ENCODE data around the gene SORCS1.
"Not testable (repeated sequence)": the region's sequence is repeated elsewhere in the genome, so short reads cannot be mapped to it uniquely, and the experiment has no call there.

SORCS1 gene

DNA sequence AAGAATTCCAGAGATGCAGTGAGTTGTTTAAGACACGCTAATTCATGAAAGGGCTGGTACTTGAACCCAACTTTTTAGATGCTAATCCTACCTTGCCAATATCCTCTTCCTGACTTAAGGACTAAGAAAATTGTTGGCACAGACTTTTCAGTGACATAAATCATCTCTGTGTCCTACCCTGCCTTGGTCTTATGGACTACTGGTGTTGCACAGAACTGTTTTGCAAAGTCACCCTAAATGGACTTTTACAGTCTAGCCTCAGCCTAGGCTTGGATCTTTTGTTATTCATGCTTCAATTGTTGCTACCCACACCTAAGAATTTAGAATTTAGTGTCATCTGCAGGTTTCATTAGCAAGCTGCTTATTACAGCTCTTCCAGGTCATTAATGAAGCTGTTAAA lies 112.7 kb downstream of the SORCS1 start:
- no peak for DNase-seq (ENCODE audit: low spot score)

DNA sequence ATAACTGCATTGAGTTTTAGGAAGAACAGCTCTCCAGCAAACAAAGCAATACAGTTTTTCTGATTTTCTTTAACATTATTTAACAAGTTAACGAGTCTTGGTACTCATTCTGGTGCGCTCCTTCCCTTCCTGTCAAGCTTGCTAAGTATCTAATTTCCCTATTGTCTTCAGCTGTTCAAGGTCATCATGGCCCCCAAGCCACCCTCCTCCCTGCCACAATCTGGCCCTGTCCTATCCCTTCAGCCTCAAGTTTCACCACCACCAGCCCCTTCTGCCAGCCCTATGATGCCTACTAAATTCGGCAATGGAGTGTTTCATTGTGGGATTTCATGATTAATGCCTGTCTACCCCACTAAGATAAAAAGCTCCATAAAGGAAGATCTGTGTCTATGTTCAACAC lies 121.0 kb downstream of the SORCS1 start:
- no peak for DNase-seq (ENCODE audit: low spot score)

DNA sequence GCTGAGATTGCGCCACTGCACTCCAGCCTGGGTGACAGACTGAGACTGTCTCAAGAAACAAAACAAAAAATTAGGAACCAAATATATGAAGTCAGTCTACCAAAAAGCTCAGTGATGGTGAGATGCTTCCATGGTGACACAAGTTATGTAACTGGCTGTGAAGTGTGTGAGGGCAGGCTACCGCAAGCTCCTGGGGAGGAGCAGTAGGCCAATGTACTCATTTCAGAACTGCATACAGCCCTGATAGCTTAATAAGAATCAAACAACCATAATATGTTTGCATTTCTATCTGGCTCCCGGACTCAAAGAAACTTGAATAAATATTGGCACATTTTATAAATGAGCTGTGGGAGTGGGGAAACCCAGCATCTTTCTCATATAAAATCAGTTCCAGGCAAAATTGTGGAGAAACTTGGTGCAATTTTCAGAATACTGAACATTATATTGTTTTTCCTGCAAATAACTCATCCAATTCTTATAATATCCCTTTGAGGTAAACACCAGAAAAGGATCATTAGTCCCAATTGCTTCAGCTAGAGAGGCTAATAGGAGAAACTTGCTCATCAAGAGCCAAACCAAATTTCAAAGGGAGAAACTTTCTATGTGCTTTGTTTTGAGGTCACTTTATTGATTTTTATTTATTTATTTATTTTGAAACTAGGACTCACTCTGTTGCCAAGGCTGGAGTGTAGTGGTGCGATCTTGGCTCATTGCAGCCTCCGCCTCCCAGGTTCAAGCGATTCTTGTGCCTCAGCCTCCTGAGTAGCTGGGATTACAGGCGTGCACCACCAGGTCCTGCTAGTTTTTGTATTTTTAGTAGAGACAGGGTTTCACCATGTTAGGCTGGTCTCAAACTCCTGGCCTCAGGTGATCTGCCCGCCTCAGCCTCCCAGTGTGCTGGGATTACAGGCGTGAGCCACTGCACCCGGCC lies 127.0 kb downstream of the SORCS1 start:
- DNase-seq (ENCODE audit: low spot score): no peak

DNA sequence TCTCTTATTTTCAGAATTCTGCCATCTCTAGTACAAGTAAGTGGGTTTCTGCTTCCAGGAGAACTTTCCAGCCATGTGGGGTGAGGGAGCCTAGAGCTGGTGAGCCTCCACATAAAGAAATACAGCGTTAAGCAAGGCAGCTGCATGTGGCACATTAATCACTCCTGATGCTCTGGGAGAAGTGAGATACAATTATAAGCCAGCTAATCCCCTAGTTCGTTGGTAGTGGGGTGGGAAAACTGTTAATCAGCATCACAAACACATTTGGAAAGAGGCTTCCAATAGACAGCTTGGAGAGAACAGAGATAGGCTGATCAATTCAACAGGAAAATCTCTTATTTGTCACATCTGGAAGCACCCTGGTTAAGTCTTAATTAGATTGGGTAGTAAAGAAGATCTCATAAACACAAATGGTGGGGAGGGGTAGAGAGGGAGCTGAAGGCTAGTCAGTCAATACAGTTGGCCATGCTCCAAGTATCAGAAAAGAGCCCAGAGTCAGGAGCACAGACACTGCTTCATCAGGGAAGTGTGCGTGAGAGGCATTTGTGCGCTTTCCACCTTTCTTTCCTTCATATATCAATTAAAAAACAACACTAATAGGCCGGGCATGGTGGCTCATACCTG lies 130.6 kb downstream of the SORCS1 start:
- no peak for DNase-seq (ENCODE audit: low spot score)

DNA sequence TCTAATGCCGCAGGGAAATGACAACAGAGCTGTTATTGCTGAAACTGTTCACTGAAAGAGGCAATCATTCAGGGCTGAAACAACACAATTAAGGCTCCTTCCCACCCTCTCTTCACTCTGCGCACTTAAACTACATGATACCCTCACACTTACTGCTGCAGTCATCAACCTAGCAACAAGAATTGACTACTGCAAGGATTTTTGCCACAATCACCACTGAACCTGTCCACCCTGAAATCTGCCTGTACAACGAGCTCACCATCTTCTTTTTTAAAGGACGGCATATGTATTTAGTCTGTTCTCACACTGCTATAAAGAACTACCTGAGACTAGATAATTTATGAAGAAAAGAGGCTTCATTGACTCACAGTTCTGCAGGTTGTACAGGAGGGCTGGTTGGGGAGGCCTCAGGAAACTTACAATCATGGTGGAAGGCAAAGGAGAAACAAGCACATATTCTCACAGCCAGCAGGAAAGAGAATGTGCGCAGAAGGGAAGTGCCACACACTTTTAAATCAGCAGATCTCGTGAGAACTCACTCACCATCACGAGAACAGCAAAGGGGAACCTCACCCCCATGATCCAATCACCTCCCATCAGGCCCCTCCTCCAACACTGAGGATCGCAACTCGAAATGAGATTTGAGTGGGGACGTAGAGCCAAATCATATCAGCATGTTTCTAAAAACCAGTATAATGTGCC lies 131.7 kb downstream of the SORCS1 start:
- DNase-seq (ENCODE audit: low spot score): no peak

DNA sequence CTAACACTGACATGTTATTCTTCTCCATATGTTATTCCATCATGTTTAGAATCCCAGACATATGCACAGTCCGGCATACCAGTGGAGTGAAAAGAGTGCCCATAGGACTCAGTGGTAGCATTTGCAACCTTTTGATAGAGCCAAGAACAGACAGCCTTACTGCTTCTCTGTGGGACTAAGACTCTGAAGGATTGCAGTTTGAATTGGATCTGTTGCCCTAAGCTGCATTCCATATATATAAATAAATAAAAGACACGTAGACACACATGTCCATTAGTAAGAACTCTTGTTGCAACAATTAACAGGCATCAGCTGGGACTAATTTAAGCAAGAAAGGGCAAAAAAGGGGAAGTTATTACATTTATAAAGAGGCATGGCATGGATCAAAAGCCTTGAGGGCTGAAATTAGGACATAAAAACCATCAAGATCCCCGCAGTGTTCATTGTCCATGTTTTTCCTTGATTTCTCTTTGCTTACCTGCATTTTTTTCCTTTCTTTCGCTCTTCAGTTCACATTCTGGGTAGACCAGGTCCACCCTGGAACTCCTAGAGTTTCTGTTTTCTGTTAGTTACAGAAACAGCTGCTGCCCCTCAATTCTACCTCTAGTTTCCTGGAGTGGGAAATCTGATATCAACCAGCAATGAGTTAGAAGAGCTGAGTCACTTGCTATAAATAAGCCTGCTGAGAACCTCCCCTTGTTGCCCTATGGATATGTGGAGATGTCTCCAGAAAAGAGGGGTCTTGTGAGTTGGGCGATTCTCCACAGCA lies 132.4 kb downstream of the SORCS1 start:
- DNase-seq (ENCODE audit: low spot score): no peak

DNA sequence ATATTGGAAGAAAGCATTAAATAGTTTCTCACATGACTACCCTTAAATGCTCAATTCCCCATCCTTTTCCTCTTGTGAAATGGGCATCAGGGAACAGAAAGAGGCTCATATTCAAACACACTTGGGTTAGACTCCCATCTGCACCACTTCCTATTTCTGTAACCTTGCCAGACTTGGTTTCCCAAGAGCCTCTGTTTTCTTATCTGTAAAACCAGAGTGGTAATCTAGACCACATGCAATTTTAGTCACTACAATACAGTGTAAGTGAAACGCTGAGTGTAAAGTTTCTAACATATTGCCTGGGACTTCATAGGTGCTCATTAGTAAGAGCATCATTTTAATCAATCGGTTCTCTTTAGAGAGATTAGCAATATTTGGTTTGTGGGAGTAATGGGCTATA lies 136.3 kb downstream of the SORCS1 start:
- no peak for DNase-seq (ENCODE audit: low spot score)

DNA sequence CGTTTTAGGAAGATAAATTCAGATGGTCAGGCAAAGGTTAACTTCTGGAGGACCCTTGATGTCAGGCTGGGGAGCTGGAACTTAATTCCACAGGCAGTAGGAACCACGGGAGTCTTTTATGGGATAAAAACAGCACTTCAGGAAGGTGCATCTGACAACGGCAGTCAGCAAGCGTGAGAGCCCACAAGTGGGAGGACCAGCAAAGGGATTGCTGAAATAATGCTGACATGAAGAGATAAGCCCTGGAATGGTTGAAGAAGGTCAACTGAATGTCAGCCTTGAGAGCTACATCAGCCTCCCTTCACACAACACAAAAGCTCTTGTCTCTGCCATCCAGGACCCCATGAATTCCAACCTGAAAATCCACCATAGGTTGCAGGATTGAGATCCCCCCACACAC lies 138.8 kb downstream of the SORCS1 start:
- DNase-seq (ENCODE audit: low spot score): no peak

DNA sequence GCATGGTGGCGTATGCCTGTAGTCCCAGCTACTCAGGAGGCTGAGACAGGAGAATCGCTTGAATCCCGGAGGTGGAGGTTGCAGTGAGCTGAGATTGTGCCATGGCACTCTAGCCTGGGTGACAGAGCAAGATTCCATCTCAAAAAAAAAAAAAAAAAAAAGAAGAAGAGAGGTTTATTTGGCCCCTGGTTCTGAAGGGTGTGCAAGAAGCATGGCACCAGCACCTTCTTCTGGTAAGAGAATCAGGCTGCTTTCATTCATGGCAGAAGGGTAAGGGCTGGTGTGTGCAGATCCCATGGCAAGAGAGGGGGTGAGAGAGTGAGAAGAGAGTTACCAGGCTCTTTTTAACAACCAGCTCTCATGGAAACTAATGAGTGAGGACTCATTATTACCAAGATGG lies 140.5 kb downstream of the SORCS1 start:
- DNase-seq (ENCODE audit: low spot score): not testable (repeated sequence)

DNA sequence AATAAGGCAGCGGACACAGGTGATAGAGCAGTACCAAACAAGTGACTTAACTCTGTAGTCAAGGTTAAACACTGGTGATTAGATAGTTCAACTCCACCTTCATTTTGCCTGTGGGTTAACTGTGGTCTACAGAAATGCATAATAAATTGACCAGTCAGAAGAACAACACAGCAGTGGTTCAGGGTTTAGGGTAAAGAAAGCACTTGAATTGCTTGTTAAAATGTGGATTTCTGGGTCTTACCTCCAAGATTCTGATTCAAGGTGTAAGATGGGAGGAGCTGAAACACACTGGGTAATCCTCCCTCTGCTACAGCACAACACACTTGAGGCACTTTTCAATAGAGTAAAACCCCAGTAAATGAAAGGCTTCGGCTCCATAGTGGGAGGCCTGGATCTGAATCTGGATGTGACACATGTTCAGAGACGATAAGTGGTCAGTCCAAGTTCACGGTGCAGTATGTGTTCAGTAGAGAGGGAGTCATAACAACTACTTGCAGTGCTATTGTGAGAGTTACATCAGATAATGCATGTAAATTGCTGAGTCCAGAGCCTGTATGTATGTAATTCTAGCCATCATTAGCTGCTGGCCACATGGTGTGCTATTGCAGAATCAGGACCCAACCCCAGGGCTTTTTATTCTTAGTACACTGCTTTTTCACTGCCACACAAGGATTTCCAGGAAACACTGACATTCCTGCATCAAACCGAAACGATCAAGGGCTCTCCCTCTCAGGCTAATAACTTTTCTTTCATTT lies 141.7 kb downstream of the SORCS1 start:
- no peak for DNase-seq (ENCODE audit: low spot score)

DNA sequence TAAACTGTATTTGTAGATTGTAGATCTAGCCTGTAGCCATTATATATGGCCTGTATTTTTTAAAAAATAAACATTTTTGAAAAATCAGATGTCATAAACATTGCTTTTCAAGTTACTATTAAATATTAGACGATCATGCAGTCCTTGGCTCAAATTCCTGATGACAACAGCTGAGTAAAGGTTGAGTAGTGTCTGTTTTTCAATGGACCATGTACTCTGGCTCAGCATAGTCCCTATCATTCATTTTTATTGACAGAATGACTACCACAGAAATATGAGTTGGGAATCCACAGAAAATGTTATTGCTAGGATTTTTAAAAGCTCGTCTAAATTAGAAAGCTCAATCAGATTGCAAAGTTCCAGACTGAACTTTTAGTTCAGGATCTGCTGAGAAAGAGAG lies 145.4 kb downstream of the SORCS1 start:
- DNase-seq (ENCODE audit: low spot score): no peak

DNA sequence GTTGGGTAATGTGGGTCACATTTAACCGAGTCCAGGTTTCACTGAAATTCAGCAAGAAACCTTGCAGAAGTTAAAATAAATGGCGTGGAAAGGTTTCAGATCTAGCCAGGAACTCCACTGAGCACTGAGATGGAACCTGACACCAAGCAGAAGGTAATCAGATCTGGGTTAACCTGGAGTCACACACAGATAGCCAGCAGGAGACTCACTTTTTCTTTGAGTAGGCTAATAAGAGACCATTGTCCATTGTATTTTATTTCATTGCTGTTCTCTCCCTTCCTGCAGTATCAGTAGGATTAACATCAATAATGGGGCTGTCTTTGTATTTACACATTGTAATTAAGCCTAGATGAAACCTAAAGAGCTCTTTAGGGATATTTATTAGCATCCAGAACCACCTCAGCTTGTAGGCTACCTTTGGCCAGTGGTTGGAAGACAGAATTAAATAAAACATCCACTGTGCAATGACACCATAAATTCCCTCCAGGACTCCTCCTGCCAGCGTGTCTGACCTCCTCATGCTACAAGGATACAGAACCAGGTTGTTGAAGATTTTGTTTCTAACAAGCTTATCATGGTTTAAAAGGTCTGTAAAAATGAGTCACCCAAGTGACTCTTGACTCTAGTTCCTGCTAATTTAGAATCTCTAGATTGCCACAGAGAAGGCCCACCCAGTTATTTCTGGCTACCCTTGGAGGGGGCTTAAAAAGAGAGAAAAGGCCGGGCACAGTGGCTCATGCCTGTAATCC lies 151.1 kb downstream of the SORCS1 start:
- DNase-seq (ENCODE audit: low spot score): no peak

DNA sequence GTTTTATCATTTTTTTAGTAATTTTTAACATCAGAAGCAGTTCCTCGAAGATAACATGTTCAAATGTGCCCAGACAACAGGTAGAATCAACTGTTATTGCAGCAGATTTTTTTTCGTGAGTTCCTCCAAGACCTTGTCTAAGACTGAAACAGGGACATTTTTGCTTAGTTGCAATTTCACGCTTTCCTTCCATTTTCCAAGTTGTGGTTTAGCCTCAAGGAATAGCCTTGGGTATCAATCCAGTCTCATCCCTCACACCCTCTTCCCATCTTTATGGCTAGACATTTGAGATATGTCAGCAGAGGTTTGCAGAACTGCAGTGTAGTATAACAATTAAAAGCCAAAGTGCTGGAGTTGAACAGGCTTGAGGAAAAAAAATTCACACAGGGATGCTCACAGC lies 152.5 kb downstream of the SORCS1 start:
- no peak for DNase-seq (ENCODE audit: low spot score)

DNA sequence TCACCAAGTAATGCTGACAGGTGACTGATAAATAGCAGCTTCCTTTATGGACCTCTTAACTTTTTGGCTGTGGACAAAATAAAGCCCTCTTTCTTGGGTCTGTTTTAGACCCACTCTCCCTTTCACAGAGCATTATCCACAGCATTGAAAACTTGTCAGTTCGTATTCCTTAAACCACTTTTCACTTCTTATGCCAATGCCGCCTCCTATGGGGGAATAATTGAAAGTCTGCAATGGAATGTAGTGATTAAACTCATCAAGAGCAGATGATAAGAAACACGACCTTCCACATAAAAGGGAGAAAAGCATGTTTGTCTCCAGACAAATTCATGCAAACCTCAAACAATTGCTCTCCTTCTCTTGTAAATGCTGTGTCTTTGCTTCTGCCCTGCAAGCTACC lies 153.4 kb downstream of the SORCS1 start:
- DNase-seq (ENCODE audit: low spot score): no peak

DNA sequence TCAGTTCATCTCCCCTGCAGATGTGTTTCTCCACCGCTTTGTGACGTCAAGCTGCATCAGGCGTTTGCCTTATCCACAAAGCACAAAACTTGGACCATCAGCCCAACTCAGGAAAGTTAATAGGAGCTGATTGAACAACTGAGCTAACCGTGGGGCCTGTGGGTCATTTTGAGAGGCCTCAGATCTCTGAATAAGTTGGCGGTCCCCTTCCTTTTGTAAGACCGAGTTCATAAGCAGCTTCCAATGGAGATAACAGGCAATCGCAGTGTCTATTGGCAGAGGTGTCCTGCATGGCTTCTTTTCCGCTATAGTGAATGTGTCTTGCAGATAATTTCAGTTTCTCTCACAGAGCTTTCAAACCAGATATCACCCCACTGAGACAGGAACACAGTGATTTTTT lies 154.0 kb downstream of the SORCS1 start:
- no peak for DNase-seq (ENCODE audit: low spot score)

DNA sequence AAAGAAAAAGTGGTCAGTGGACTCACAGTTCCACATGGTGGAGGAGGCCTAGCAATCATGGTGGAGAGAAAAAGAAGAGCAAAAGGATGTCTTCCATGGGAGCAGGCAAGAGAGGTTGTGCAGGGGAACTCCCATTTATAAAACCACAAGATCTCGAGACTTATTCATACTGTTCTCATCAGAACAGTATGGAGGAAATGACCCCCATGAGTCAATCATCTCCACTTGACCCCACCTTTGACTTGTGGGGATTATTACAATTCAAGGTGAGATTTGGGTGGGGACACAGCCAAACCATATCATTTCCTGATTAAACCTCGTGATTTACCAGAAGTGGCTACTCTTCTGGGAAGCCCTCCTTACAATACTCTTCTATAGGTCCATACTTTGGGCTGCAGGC lies 160.1 kb downstream of the SORCS1 start:
- DNase-seq (ENCODE audit: low spot score): no peak

DNA sequence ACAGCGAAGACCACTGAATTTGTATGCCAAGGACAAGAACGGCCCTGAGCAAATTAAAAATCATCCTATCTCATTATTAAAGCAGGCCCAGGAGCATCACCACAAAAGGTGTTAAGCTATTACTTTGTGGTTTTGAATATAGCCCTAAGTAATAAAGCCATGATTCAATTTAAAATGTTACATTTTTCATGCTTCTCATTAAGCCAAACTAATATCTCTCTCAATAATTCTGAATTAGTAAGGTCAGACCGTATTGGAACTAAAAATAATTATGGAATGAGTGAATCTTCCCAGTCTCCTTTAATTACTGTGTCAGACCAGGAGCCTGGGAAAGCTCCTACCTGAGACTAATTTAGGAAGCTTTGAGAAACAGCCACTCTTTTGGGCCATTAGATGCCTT lies 162.4 kb downstream of the SORCS1 start:
- no peak for DNase-seq (ENCODE audit: low spot score)

DNA sequence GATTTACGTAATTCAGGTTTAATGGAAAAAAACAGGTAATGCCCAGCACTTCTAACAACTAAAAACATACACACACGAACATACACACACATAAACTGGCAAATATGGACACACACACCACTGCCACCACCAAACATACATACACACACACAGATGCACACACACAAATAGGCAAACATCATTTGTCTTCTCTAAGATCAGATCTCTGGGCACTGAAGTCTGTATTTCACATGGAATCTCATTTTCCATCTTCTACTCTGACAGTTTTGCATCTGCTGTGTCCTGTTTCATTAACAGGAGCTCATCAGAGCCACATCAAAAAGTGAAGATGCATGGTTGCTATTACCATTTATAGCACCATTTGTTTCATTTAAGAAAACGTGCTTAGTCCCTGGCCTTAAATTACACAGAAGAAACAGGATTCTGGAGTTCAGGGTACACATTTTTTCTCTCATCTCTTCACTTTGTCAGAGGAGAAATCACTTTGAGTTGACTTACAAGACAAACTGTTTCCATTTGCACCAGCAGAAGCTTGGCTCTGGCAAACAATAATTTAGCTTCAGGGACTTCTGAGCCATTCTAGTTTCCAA lies 165.3 kb downstream of the SORCS1 start:
- no peak for DNase-seq (ENCODE audit: low spot score)

DNA sequence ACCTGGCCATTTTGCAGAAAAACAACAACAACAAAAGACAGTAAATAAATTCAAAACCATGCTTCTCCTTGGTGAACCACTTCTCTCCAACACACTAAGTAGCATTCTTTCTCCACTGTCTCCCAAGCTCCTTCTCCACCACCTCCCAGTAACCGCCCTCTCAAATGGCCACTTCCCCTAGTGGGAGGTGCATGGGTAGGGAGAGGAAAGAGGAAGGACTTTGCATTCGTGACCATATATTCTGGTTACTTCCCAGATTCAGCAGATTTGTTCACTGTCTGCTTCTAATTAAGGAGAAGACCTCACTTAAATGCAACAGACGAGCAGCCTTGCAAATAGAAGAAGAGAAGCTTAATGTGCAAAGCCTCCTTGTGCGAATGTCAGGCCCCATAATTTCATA lies 166.8 kb downstream of the SORCS1 start:
- peak; percentile 66 for DNase-seq (ENCODE audit: low spot score)

DNA sequence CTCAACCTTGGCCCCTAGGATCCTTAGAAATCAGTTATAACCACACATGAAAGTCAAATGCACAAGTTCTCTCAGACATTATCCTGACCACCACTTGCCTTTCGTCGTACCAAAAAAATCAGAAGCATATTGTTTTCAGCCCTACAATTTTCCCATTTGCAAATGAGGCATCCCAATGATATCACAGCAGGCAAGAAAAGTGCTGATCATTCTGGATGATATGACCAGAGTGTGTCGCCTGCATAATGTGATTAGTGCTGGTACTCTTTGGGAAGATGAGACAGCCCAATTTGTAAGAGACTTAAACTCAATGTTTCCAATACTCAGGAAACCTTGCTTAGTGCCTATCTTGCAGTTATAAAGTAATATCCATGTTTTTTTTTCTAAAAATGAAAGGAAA lies 168.0 kb downstream of the SORCS1 start:
- no peak for DNase-seq (ENCODE audit: low spot score)
